Stomach (tissue), 9 donors: Measurements from ENCODE around the gene OSTN. TPM values are rescaled to one million over a fixed set of nuclear protein-coding genes. Genes with fewer than 3 reads are reported as not detected.

ENCODE experiments used
- DNase-seq, 2 donors: peaks; one replicate each; pipeline versions ENCODE4 v3.0.0 to v3.0.0-alpha.2; 2013 to 2019
- H3K27ac ChIP-seq, 5 donors: fragments of 200-600 bp in 4 of 5; sonication (generic) in 4 of 5; one replicate each; pipeline ENCODE4 v1.5.1; 2013 to 2019; ENCODE audit warnings: mild to moderate bottlenecking in 1 of 5, moderate library complexity in 1 of 5
- H3K27me3 ChIP-seq, 3 donors: fragments of 200-600 bp; sonication (generic); one replicate each; pipeline ENCODE4 v1.5.1; 2017 to 2019; ENCODE audit warnings: mixed run types in 1 of 3
- H3K36me3 ChIP-seq, 4 donors: fragments of 200-600 bp; sonication (generic); 1 replicate in 3 of 4; 2 replicates in 1 of 4; pipeline ENCODE4 v1.5.1; 2016 to 2019
- H3K4me1 ChIP-seq, 4 donors: fragments of 200-600 bp; sonication (generic); one replicate each; pipeline ENCODE4 v1.5.1; 2016 to 2019
- H3K4me3 ChIP-seq, 4 donors: fragments of 200-600 bp; sonication (generic) in 3 of 4; one replicate each; pipeline ENCODE4 v1.5.1; 2016 to 2019; ENCODE audit warnings: mild to moderate bottlenecking in 1 of 4
- H3K9me3 ChIP-seq, 4 donors: fragments of 200-600 bp; sonication (generic); one replicate each; pipeline ENCODE4 v1.5.1; 2016 to 2019
- EP300 ChIP-seq: sonication (generic); formaldehyde crosslinking; IDR thresholded peaks from one replicate; pipeline ENCODE4 v1.6.1; 2017; ENCODE audit warnings: antibody characterized with exemption
- POLR2A ChIP-seq, 4 donors: fragments of 450-650 bp; IDR thresholded peaks; one replicate each; pipeline ENCODE4 v1.6.1; 2016; ENCODE audit warnings: antibody characterized with exemption in 4 of 4, control low read depth in 2 of 4, mild to moderate bottlenecking in 1 of 4, moderate library complexity in 1 of 4
- POLR2AphosphoS5 ChIP-seq, 3 donors: sonication (generic); formaldehyde crosslinking; IDR thresholded peaks; one replicate each; pipeline ENCODE4 v1.6.1; 2016; ENCODE audit warnings: antibody characterized with exemption in 3 of 3
- WGBS, 5 donors: extraction: QIAGEN DNeasy Blood & Tissue Kit in 3 of 5; methylation state at CpG; one replicate each; pipeline versions ENCODE4 v1.1.5 to v1.1.7; 2013 to 2018; 5-methylcytosine and 5-hydroxymethylcytosine counted together
- intact Hi-C: fragments of 100-400 bp; cut with DNase I; formaldehyde crosslinking; loops from one replicate; pipeline ENCODE4 v1.15.1; 2023; ENCODE audit warnings: low total_unique reads
- polyA plus RNA-seq, 3 donors: library from polyadenylated mRNA; stranded (reverse); fragments of 200-250 nt; gene quantifications; one replicate each; pipeline ENCODE4 v1.2.3, GENCODE V29; 2013
- total RNA-seq, 5 donors: library from RNA; depleted of rRNA; stranded (reverse); fragments of >200 nt; gene quantifications; one replicate each; pipeline versions ENCODE4 v1.1.0 to v1.2.3, GENCODE V29; 2014 to 2016
- TF ChIP-seq, protein P1 (sequence below), 7 experiments: fragments of 450-650 bp in 4 of 7; fragments of 200-600 bp in 3 of 7; sonication (generic) in 3 of 7; IDR thresholded peaks; one replicate each; pipeline ENCODE4 v1.5.1; 2016 to 2019; ENCODE audit warnings: antibody characterized with exemption in 7 of 7, control low read depth in 2 of 7, mild to moderate bottlenecking in 1 of 7
- donor health status: healthy with polysubstance abuse.
- donor health status: Bipolar disorder and iron deficiency.
- donor health status: healthy.

The OSTN gene
- total and polyA plus RNA-seq, 8 donors, result 0.03 to 0.18 TPM; not detected in 6

DNA sequence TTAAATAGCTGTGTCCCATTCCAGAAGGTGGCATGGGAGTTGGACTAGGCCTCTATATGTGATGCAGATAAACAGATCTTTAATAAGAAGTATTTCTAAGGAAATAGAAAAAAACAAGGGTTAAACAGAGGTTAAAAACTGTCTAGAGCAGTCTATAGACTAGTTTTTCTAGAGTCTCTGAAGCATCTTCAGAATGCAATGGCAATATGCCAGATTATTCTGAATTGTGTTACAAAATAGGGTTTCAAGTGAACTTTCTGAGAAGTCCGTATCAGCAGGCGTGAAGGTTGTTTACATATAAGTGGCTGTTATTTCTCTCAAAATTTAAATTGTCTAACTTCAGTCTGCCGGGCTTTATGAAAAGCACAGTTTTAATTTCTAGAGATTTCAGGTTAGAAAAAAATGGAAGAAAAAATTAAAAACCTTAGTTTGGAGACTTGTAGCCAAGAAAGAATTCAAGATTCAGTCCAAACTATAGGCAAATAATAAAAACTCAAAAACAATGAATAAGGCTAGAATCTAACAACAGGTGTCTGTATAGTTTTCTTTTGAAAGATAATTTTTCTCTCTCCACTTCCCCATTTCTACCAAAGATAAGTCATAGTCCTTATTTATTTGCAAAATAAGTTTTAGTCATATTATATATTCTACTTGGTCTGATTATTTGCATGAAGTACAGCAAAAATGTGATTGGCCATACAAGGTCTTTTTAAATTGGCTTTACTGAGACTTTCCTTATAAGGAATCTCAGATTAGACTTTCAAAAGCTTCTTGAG is 55.2 kb downstream of the OSTN start:
- Histone ChIP-seq H3K36me3 (no peaks in the 10 kb centered on the region), H3K4me3 (no peak overlapping the region), H3K4me1 (peaks cover 0 to 4% (median 0%) of the 10 kb centered on the region in 4 donors), H3K27ac (no peak overlapping the region), H3K27me3 (no peaks in the 10 kb centered on the region), H3K9me3 (no peaks in the 10 kb centered on the region)
- intact Hi-C loops, result no loop called here
- no peak for DNase-seq
- WGBS, 5 donors, result 59 to 86% (median 84%) methylated on average over 3 of the region's 3 CpGs
- TF ChIP-seq, protein P1, sequence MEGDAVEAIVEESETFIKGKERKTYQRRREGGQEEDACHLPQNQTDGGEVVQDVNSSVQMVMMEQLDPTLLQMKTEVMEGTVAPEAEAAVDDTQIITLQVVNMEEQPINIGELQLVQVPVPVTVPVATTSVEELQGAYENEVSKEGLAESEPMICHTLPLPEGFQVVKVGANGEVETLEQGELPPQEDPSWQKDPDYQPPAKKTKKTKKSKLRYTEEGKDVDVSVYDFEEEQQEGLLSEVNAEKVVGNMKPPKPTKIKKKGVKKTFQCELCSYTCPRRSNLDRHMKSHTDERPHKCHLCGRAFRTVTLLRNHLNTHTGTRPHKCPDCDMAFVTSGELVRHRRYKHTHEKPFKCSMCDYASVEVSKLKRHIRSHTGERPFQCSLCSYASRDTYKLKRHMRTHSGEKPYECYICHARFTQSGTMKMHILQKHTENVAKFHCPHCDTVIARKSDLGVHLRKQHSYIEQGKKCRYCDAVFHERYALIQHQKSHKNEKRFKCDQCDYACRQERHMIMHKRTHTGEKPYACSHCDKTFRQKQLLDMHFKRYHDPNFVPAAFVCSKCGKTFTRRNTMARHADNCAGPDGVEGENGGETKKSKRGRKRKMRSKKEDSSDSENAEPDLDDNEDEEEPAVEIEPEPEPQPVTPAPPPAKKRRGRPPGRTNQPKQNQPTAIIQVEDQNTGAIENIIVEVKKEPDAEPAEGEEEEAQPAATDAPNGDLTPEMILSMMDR (IDR thresholded peaks at IDR 0.05), result no peak
- no peak for TF ChIP-seq POLR2A (IDR thresholded peaks at IDR 0.05)
- no peak for TF ChIP-seq EP300
- no peak for TF ChIP-seq POLR2AphosphoS5 (IDR thresholded peaks at IDR 0.05)

- TF ChIP-seq POLR2AphosphoS5 (IDR thresholded peaks at IDR 0.05) (no peak), POLR2A (IDR thresholded peaks at IDR 0.05) (no peak), EP300 (no peak)
- TF ChIP-seq, protein P1 (IDR thresholded peaks at IDR 0.05), result no peak
- intact Hi-C loops, result no loop called here
- Histone ChIP-seq H3K27ac (no peak overlapping the region), H3K4me3 (no peak overlapping the region), H3K27me3 (no peaks in the 10 kb centered on the region), H3K9me3 (no peaks in the 10 kb centered on the region), H3K4me1 (peaks cover 0 to 4% (median 0%) of the 10 kb centered on the region in 4 donors), H3K36me3 (no peaks in the 10 kb centered on the region)
- 74 to 97% (median 94%) methylated on average over 5 of the region's 5 CpGs for WGBS, 5 donors
- no peak for DNase-seq
Measured at GRCh38 chr3:191255156-191255555, 56.1 kb downstream of the OSTN start.

DNA sequence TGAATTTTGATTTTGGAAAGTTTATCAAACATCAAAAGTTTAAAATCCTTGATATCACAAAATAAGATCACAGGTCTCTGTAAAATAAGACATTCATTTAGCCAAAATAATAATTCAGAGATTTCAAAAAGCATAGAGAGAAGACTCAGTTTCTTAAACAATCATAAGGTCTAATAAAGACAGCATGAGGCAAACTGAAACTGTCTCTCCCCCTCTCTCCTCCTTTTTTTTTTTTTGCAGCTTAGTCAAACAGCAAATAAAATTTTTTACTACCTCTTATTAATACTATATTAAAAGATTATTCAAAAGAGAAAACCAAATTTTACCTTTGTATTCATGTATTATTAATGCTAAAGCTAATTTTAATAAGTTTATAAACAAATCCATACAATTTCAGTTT is 57.4 kb downstream of the OSTN start:
- no peak for TF ChIP-seq POLR2AphosphoS5 (IDR thresholded peaks at IDR 0.05)
- no peak for TF ChIP-seq POLR2A (IDR thresholded peaks at IDR 0.05)
- TF ChIP-seq, protein P1 (IDR thresholded peaks at IDR 0.05), result no peak
- no peak for TF ChIP-seq EP300
- no peak overlapping the region for H3K4me3 ChIP-seq
- H3K4me1 ChIP-seq, result peaks cover 0 to 4% (median 0%) of the 10 kb centered on the region in 4 donors
- intact Hi-C loops, result no loop called here
- no peaks in the 10 kb centered on the region for H3K9me3 ChIP-seq
- no peak overlapping the region for H3K27ac ChIP-seq
- no peak for DNase-seq
- H3K36me3 ChIP-seq, result no peaks in the 10 kb centered on the region
- H3K27me3 ChIP-seq, result no peaks in the 10 kb centered on the region

DNA sequence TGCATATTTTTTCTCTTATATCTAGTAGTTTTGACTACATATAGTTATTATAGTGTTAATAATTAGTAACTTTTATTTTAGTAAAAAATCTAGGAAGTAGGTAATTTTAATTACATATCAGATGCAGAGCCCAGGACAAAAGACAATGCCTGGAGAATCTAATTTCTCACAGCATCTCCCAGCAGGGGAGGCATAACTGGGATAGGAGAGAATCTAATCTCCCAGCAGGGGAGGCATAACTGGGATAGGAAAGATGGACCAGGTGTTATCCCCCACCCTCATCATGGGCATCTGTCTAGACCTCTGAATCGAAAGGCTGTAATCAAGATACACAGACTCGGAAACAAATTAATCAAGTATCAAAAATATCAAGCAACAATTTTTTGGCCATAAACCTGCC is 58.2 kb downstream of the OSTN start:
- H3K36me3 ChIP-seq, result no peaks in the 10 kb centered on the region
- no peaks in the 10 kb centered on the region for H3K9me3 ChIP-seq
- H3K27me3 ChIP-seq, result no peaks in the 10 kb centered on the region
- no peak overlapping the region for H3K27ac ChIP-seq
- TF ChIP-seq EP300 (no peak), POLR2A (IDR thresholded peaks at IDR 0.05) (no peak), POLR2AphosphoS5 (IDR thresholded peaks at IDR 0.05) (no peak)
- TF ChIP-seq, protein P1 (IDR thresholded peaks at IDR 0.05), result no peak
- no peak for DNase-seq
- H3K4me3 ChIP-seq, result no peak overlapping the region
- H3K4me1 ChIP-seq, result peaks cover 0 to 4% (median 0%) of the 10 kb centered on the region in 4 donors
- intact Hi-C loops, result no loop called here
- WGBS, 5 donors, result 94 to 98% (median 95%) methylated on average over 2 of the region's 2 CpGs
